GM12878 (cell line): ENCODE measurements around the gene PTEN.

Experiments
- BMI1 ChIP-seq: fragments of 450-650 bp; IDR thresholded peaks from 2 replicates; pipeline ENCODE4 v1.6.1; 2016; ENCODE audit warnings: mild to moderate bottlenecking, moderate library complexity, borderline replicate concordance
- FOXK2 ChIP-seq: fragments of 450-650 bp; IDR thresholded peaks from 2 replicates; pipeline ENCODE4 v1.6.1; 2017; ENCODE audit warnings: mild to moderate bottlenecking, moderate library complexity
- POLR2A ChIP-seq: IDR thresholded peaks from 2 replicates; pipeline ENCODE4 v1.6.1; 2011; ENCODE audit warnings: low read depth, mild to moderate bottlenecking, low read length
- TAF1 ChIP-seq: IDR thresholded peaks from 2 replicates; pipeline ENCODE4 v1.6.1; 2011; ENCODE audit warnings: mild to moderate bottlenecking, low read depth, low read length, borderline replicate concordance
- YBX1 ChIP-seq: fragments of 450-650 bp; IDR thresholded peaks from 2 replicates; pipeline ENCODE4 v1.6.1; 2016; ENCODE audit warnings: antibody characterized with exemption
- TF ChIP-seq, protein P1 (sequence below): IDR thresholded peaks from 2 replicates; pipeline ENCODE4 v1.6.1; 2012; ENCODE audit warnings: mild to moderate bottlenecking, low read depth, low read length
- TF ChIP-seq, protein P2 (sequence below), 3 experiments: IDR thresholded peaks in 2 of 3; conservative IDR thresholded peaks in 1 of 3; 2 replicates each; pipeline ENCODE4 v1.5.1; 2011; ENCODE audit warnings: low read depth in 3 of 3, low read length in 3 of 3, mild to moderate bottlenecking in 3 of 3, control low read depth in 2 of 3, moderate library complexity in 2 of 3, inconsistent platforms in 1 of 3, mixed read lengths in 1 of 3; ENCODE audit not compliant: control insufficient read depth in 2 of 3, insufficient read depth in 1 of 3; ENCODE audit errors: extremely low read depth in 1 of 3
- TF ChIP-seq, protein P3 (sequence below): IDR thresholded peaks from 2 replicates; pipeline ENCODE4 v1.6.1; 2011; ENCODE audit warnings: borderline replicate concordance, low read depth, mild to moderate bottlenecking, moderate library complexity, mixed read lengths, low read length; ENCODE audit not compliant: insufficient read depth; ENCODE audit errors: extremely low read length

DNA sequence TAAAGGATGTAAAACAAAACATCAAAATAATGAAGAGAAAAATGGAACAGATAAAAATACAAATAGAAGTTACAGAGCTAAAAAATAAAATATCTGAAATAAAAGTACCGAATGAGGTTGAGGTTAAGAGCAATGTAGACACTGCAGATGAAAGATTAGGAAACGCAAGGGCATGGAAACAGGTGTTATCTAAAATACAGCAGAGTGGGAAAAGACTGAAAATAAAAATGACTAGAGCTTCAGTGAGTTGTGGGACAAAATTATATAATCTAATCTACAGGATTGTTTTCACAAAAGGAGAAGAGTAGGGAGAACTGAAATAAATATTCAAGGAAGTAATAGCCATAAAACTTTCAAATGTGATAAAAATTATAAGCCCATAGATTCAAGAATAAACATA is 123.8 kb downstream of the PTEN start:
- TF ChIP-seq, protein P1, sequence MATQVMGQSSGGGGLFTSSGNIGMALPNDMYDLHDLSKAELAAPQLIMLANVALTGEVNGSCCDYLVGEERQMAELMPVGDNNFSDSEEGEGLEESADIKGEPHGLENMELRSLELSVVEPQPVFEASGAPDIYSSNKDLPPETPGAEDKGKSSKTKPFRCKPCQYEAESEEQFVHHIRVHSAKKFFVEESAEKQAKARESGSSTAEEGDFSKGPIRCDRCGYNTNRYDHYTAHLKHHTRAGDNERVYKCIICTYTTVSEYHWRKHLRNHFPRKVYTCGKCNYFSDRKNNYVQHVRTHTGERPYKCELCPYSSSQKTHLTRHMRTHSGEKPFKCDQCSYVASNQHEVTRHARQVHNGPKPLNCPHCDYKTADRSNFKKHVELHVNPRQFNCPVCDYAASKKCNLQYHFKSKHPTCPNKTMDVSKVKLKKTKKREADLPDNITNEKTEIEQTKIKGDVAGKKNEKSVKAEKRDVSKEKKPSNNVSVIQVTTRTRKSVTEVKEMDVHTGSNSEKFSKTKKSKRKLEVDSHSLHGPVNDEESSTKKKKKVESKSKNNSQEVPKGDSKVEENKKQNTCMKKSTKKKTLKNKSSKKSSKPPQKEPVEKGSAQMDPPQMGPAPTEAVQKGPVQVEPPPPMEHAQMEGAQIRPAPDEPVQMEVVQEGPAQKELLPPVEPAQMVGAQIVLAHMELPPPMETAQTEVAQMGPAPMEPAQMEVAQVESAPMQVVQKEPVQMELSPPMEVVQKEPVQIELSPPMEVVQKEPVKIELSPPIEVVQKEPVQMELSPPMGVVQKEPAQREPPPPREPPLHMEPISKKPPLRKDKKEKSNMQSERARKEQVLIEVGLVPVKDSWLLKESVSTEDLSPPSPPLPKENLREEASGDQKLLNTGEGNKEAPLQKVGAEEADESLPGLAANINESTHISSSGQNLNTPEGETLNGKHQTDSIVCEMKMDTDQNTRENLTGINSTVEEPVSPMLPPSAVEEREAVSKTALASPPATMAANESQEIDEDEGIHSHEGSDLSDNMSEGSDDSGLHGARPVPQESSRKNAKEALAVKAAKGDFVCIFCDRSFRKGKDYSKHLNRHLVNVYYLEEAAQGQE: no peak
- no peak for TF ChIP-seq TAF1
- no peak for TF ChIP-seq YBX1
- TF ChIP-seq, protein P2, sequence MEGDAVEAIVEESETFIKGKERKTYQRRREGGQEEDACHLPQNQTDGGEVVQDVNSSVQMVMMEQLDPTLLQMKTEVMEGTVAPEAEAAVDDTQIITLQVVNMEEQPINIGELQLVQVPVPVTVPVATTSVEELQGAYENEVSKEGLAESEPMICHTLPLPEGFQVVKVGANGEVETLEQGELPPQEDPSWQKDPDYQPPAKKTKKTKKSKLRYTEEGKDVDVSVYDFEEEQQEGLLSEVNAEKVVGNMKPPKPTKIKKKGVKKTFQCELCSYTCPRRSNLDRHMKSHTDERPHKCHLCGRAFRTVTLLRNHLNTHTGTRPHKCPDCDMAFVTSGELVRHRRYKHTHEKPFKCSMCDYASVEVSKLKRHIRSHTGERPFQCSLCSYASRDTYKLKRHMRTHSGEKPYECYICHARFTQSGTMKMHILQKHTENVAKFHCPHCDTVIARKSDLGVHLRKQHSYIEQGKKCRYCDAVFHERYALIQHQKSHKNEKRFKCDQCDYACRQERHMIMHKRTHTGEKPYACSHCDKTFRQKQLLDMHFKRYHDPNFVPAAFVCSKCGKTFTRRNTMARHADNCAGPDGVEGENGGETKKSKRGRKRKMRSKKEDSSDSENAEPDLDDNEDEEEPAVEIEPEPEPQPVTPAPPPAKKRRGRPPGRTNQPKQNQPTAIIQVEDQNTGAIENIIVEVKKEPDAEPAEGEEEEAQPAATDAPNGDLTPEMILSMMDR (IDR thresholded peaks at IDR 0.05 in 2 of 3, conservative IDR thresholded peaks at IDR 0.05 in 1 of 3; ENCODE audit: control insufficient read depth in 2 of 3, extremely low read depth in 1 of 3, insufficient read depth in 1 of 3, low read depth in 3 of 3, low read length in 3 of 3): no peak
- no peak for TF ChIP-seq BMI1
- TF ChIP-seq POLR2A: no peak
- TF ChIP-seq, protein P3, sequence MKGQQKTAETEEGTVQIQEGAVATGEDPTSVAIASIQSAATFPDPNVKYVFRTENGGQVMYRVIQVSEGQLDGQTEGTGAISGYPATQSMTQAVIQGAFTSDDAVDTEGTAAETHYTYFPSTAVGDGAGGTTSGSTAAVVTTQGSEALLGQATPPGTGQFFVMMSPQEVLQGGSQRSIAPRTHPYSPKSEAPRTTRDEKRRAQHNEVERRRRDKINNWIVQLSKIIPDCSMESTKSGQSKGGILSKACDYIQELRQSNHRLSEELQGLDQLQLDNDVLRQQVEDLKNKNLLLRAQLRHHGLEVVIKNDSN: no peak
- no peak for TF ChIP-seq FOXK2
